Activated T-cell treated with anti-CD3 and anti-CD28 coated beads, Interleukin-2, amount 50 U/mL, for 24 hours (primary cell): ENCODE measurements around the gene PGLYRP2.
A peak's percentile ranks its signal among the peaks of the same experiment; 100 is the strongest.

ENCODE experiments used
- DNase-seq: peaks from one replicate; pipeline ENCODE4 v3.0.0-alpha.2; 2020
- H3K27ac Mint-ChIP-seq: 2 replicates; pipeline ENCODE4 v1.8.0; 2020; ENCODE audit warnings: mild to moderate bottlenecking, mixed read lengths
- H3K27me3 Mint-ChIP-seq: 2 replicates; pipeline ENCODE4 v1.8.0; 2020; ENCODE audit warnings: mixed read lengths
- H3K36me3 Mint-ChIP-seq: 2 replicates; pipeline ENCODE4 v1.8.0; 2020; ENCODE audit warnings: low read depth, mixed read lengths
- H3K4me1 Mint-ChIP-seq: 2 replicates; pipeline ENCODE4 v1.8.0; 2020; ENCODE audit warnings: low read depth, mixed read lengths
- H3K4me3 Mint-ChIP-seq: 2 replicates; pipeline ENCODE4 v1.8.0; 2020; ENCODE audit warnings: mild to moderate bottlenecking, moderate library complexity, mixed read lengths
- H3K9me3 Mint-ChIP-seq: 2 replicates; pipeline ENCODE4 v1.8.0; 2020; ENCODE audit warnings: mixed read lengths

PGLYRP2 gene

GRCh38 chr19:15443325-15443724 lies 36.0 kb downstream of the PGLYRP2 start:
- Mint-ChIP-seq H3K27ac (no peak overlapping the region), H3K4me3 (no peak overlapping the region), H3K36me3 (no peaks in the 10 kb centered on the region), H3K9me3 (no peaks in the 10 kb centered on the region), H3K4me1 (no peaks in the 10 kb centered on the region), H3K27me3 (no peaks in the 10 kb centered on the region)
- DNase-seq = no peak

- no peaks in the 10 kb centered on the region for H3K4me1 Mint-ChIP-seq
- no peak overlapping the region for H3K27ac Mint-ChIP-seq
- no peaks in the 10 kb centered on the region for H3K9me3 Mint-ChIP-seq
- no peak overlapping the region for H3K4me3 Mint-ChIP-seq
- no peaks in the 10 kb centered on the region for H3K27me3 Mint-ChIP-seq
- DNase-seq = no peak
- no peaks in the 10 kb centered on the region for H3K36me3 Mint-ChIP-seq
Measured at GRCh38 chr19:15442142-15442920, 37.0 kb downstream of the PGLYRP2 start.

GRCh38 chr19:15441317-15441716 lies 38.0 kb downstream of the PGLYRP2 start:
- Mint-ChIP-seq H3K36me3 (no peaks in the 10 kb centered on the region), H3K9me3 (no peaks in the 10 kb centered on the region), H3K27ac (no peak overlapping the region), H3K4me3 (no peak overlapping the region), H3K4me1 (peaks cover 2% of the 10 kb centered on the region), H3K27me3 (no peaks in the 10 kb centered on the region)
- no peak for DNase-seq

GRCh38 chr19:15439821-15440641 lies 39.3 kb downstream of the PGLYRP2 start:
- Mint-ChIP-seq H3K4me1 (peaks cover 5% of the 10 kb centered on the region), H3K9me3 (no peaks in the 10 kb centered on the region), H3K36me3 (no peaks in the 10 kb centered on the region), H3K27me3 (no peaks in the 10 kb centered on the region), H3K4me3 (no peak overlapping the region), H3K27ac (no peak overlapping the region)
- DNase-seq = no peak

- no peak for DNase-seq
- no peaks in the 10 kb centered on the region for H3K36me3 Mint-ChIP-seq
- H3K27ac Mint-ChIP-seq = no peak overlapping the region
- no peaks in the 10 kb centered on the region for H3K9me3 Mint-ChIP-seq
- peaks cover 5% of the 10 kb centered on the region for H3K4me1 Mint-ChIP-seq
- H3K4me3 Mint-ChIP-seq = no peak overlapping the region
- no peaks in the 10 kb centered on the region for H3K27me3 Mint-ChIP-seq
Measured at GRCh38 chr19:15439078-15439799, 40.1 kb downstream of the PGLYRP2 start.

GRCh38 chr19:15438577-15438976 lies 40.7 kb downstream of the PGLYRP2 start:
- no peaks in the 10 kb centered on the region for H3K36me3 Mint-ChIP-seq
- no peak overlapping the region for H3K27ac Mint-ChIP-seq
- H3K4me3 Mint-ChIP-seq = no peak overlapping the region

GRCh38 chr19:15438124-15438496 lies 41.2 kb downstream of the PGLYRP2 start:
- no peak for DNase-seq
- Mint-ChIP-seq H3K9me3 (no peaks in the 10 kb centered on the region), H3K36me3 (peaks cover under 1% of the 10 kb centered on the region), H3K4me1 (peaks cover 11% of the 10 kb centered on the region), H3K27me3 (no peaks in the 10 kb centered on the region), H3K27ac (no peak overlapping the region), H3K4me3 (no peak overlapping the region)

More at GRCh38 chr19:15438577-15438976, 40.7 kb downstream of the PGLYRP2 start:
- H3K27me3 Mint-ChIP-seq = no peaks in the 10 kb centered on the region
- H3K4me1 Mint-ChIP-seq = peaks cover 7% of the 10 kb centered on the region
- DNase-seq = no peak
- H3K9me3 Mint-ChIP-seq = no peaks in the 10 kb centered on the region

GRCh38 chr19:15437355-15438123 lies 41.8 kb downstream of the PGLYRP2 start:
- Mint-ChIP-seq H3K9me3 (no peaks in the 10 kb centered on the region), H3K4me3 (no peak overlapping the region), H3K27me3 (no peaks in the 10 kb centered on the region), H3K4me1 (peaks cover 14% of the 10 kb centered on the region), H3K27ac (no peak overlapping the region), H3K36me3 (peaks cover 2% of the 10 kb centered on the region)
- DNase-seq = no peak

GRCh38 chr19:15436826-15437110 lies 42.5 kb downstream of the PGLYRP2 start:
- H3K4me1 Mint-ChIP-seq = peaks cover 17% of the 10 kb centered on the region
- DNase-seq = no peak
- H3K9me3 Mint-ChIP-seq = no peaks in the 10 kb centered on the region
- no peak overlapping the region for H3K4me3 Mint-ChIP-seq
- no peak overlapping the region for H3K27ac Mint-ChIP-seq
- no peaks in the 10 kb centered on the region for H3K27me3 Mint-ChIP-seq
- peaks cover 6% of the 10 kb centered on the region for H3K36me3 Mint-ChIP-seq

GRCh38 chr19:15436012-15436825 lies 43.1 kb downstream of the PGLYRP2 start:
- peaks cover 11% of the 10 kb centered on the region for H3K36me3 Mint-ChIP-seq
- peaks cover 22% of the 10 kb centered on the region for H3K4me1 Mint-ChIP-seq
- no peaks in the 10 kb centered on the region for H3K9me3 Mint-ChIP-seq
- H3K27ac Mint-ChIP-seq = peak overlapping the region; percentile 56
- DNase-seq = no peak
- H3K27me3 Mint-ChIP-seq = no peaks in the 10 kb centered on the region
- H3K4me3 Mint-ChIP-seq = no peak overlapping the region

GRCh38 chr19:15433519-15434069 lies 45.7 kb downstream of the PGLYRP2 start:
- DNase-seq = no peak
- peaks cover 37% of the 10 kb centered on the region for H3K4me1 Mint-ChIP-seq
- peaks cover 34% of the 10 kb centered on the region for H3K36me3 Mint-ChIP-seq
- H3K4me3 Mint-ChIP-seq = peak overlapping the region; percentile 83
- no peaks in the 10 kb centered on the region for H3K27me3 Mint-ChIP-seq
- H3K27ac Mint-ChIP-seq = peak overlapping the region; percentile 90
- no peaks in the 10 kb centered on the region for H3K9me3 Mint-ChIP-seq

- peaks cover 38% of the 10 kb centered on the region for H3K36me3 Mint-ChIP-seq
- H3K9me3 Mint-ChIP-seq = no peaks in the 10 kb centered on the region
- peak; percentile 95 for DNase-seq
- H3K27me3 Mint-ChIP-seq = no peaks in the 10 kb centered on the region
- H3K4me3 Mint-ChIP-seq = peak overlapping the region; percentile 83
- H3K27ac Mint-ChIP-seq = peak overlapping the region; percentile 90
- H3K4me1 Mint-ChIP-seq = peaks cover 37% of the 10 kb centered on the region
Measured at GRCh38 chr19:15432629-15433518, 46.4 kb downstream of the PGLYRP2 start.
